CD14-positive monocyte (primary cell): Measurements from ENCODE around the gene VSX1. TPM values are rescaled to one million over a fixed set of nuclear protein-coding genes. Genes with fewer than 3 reads are reported as not detected.
A peak's percentile ranks its signal among the peaks of the same experiment; 100 is the strongest.

Experiments
- DNase-seq, 3 donors: peaks; one replicate each; pipeline ENCODE4 v3.0.0-alpha.2; 2011 to 2022
- H2AFZ ChIP-seq: 2 replicates; pipeline ENCODE4 v1.6.0; 2012; ENCODE audit warnings: mild to moderate bottlenecking, low read depth, low read length, inconsistent platforms; ENCODE audit not compliant: insufficient read depth, poor library complexity, severe bottlenecking
- H3K27ac ChIP-seq, 2 donors: 1 replicate in 1 of 2; 2 replicates in 1 of 2; pipeline ENCODE4 v1.5.1; 2012 to 2013; ENCODE audit warnings: low read length in 2 of 2, control low read depth in 1 of 2, inconsistent platforms in 1 of 2, low read depth in 1 of 2, mild to moderate bottlenecking in 1 of 2
- H3K27me3 ChIP-seq, 2 donors: one replicate each; pipeline versions ENCODE4 v1.6.0 to v1.6.1; 2011 to 2013; ENCODE audit warnings: low read length in 2 of 2; ENCODE audit not compliant: control insufficient read depth in 2 of 2, insufficient read depth in 2 of 2
- H3K36me3 ChIP-seq, 2 donors: replicated peaks in 1 of 2; 1 replicate in 1 of 2; 2 replicates in 1 of 2; pipeline versions ENCODE4 v1.5.1 to v1.6.1; 2012 to 2013; ENCODE audit warnings: low read length in 2 of 2, control low read depth in 1 of 2, inconsistent platforms in 1 of 2, mild to moderate bottlenecking in 1 of 2; ENCODE audit not compliant: insufficient read depth in 2 of 2, control insufficient read depth in 1 of 2
- H3K4me1 ChIP-seq, 2 donors: 1 replicate in 1 of 2; 2 replicates in 1 of 2; pipeline versions ENCODE4 v1.5.1 to v1.6.1; 2012 to 2013; ENCODE audit warnings: low read length in 2 of 2, control low read depth in 1 of 2, inconsistent platforms in 1 of 2, mild to moderate bottlenecking in 1 of 2, moderate library complexity in 1 of 2; ENCODE audit not compliant: insufficient read depth in 2 of 2, control insufficient read depth in 1 of 2
- H3K4me2 ChIP-seq: replicated peaks from 2 replicates; pipeline ENCODE3; 2012; ENCODE audit warnings: low read length, moderate library complexity, mild to moderate bottlenecking; ENCODE audit not compliant: poor library complexity, severe bottlenecking; ENCODE audit errors: extremely low read depth
- H3K4me3 ChIP-seq, 3 experiments: fragments of 200-600 bp in 1 of 3; sonication (generic) in 1 of 3; replicated peaks in 1 of 3; 1 replicate in 2 of 3; 2 replicates in 1 of 3; pipeline ENCODE4 v1.5.1; 2011 to 2013; ENCODE audit warnings: low read length in 3 of 3, mild to moderate bottlenecking in 3 of 3, control low read depth in 2 of 3, low read depth in 2 of 3, inconsistent platforms in 1 of 3, moderate library complexity in 1 of 3
- H3K79me2 ChIP-seq: 2 replicates; pipeline ENCODE4 v1.6.0; 2012; ENCODE audit warnings: mild to moderate bottlenecking, control low read depth, inconsistent platforms, low read length, moderate library complexity; ENCODE audit not compliant: insufficient read depth
- H3K9ac ChIP-seq: 2 replicates; pipeline ENCODE4 v1.6.0; 2017; ENCODE audit warnings: low read length, mild to moderate bottlenecking; ENCODE audit not compliant: insufficient read depth, poor library complexity, severe bottlenecking
- H3K9me3 ChIP-seq, 2 donors: replicated peaks in 1 of 2; 1 replicate in 1 of 2; 2 replicates in 1 of 2; pipeline versions ENCODE4 v1.5.1 to v1.6.1; 2012 to 2013; ENCODE audit warnings: low read length in 2 of 2, control low read depth in 1 of 2; ENCODE audit not compliant: control insufficient read depth in 1 of 2, insufficient read depth in 1 of 2
- H4K20me1 ChIP-seq: 2 replicates; pipeline ENCODE4 v1.6.0; 2012; ENCODE audit warnings: mild to moderate bottlenecking, low read length, control low read depth, moderate library complexity; ENCODE audit not compliant: insufficient read depth
- H3K27ac Mint-ChIP-seq, 7 donors: one replicate each; pipeline ENCODE4 v1.8.0; 2020; ENCODE audit warnings: mild to moderate bottlenecking in 7 of 7, mixed read lengths in 7 of 7, moderate library complexity in 6 of 7, inconsistent platforms in 2 of 7
- H3K27me3 Mint-ChIP-seq, 3 donors: one replicate each; pipeline ENCODE4 v1.8.0; 2021 to 2022; ENCODE audit warnings: low read depth in 3 of 3, mild to moderate bottlenecking in 3 of 3, mixed read lengths in 3 of 3, moderate library complexity in 3 of 3, inconsistent platforms in 1 of 3
- H3K36me3 Mint-ChIP-seq, 2 donors: one replicate each; pipeline ENCODE4 v1.8.0; 2020; ENCODE audit warnings: mixed read lengths in 2 of 2, inconsistent platforms in 1 of 2, mild to moderate bottlenecking in 1 of 2
- H3K4me1 Mint-ChIP-seq: one replicate; pipeline ENCODE4 v1.8.0; 2020; ENCODE audit warnings: mild to moderate bottlenecking, mixed read lengths
- H3K4me3 Mint-ChIP-seq, 2 donors: one replicate each; pipeline ENCODE4 v1.8.0; 2020; ENCODE audit warnings: mild to moderate bottlenecking in 2 of 2, mixed read lengths in 2 of 2, moderate library complexity in 1 of 2
- H3K9me3 Mint-ChIP-seq, 7 donors: one replicate each; pipeline ENCODE4 v1.8.0; 2020 to 2022; ENCODE audit warnings: mixed read lengths in 7 of 7, mild to moderate bottlenecking in 6 of 7, moderate library complexity in 6 of 7, inconsistent platforms in 2 of 7
- WGBS: methylation state at CpG from one replicate; pipeline ENCODE4 v1.1.5; 2013; ENCODE audit warnings: missing lambda C conversion rate; ENCODE audit not compliant: insufficient coverage; 5-methylcytosine and 5-hydroxymethylcytosine counted together
- intact Hi-C, 2 donors: fragments of 100-400 bp; cut with micrococcal nuclease; formaldehyde crosslinking; loops; one replicate each; pipeline versions ENCODE4 v1.15.0 to v1.15.1; 2023
- polyA plus RNA-seq, 3 donors: library from polyadenylated mRNA; depleted of rRNA in 1 of 3; unstranded in 2 of 3; stranded (reverse) in 1 of 3; fragments of 300-500 nt in 2 of 3; fragments of >200 nt in 1 of 3; fragmentation: Illumina TruSeq in 2 of 3; gene quantifications; 1 replicate in 2 of 3; 2 replicates in 1 of 3; pipeline ENCODE4 v1.2.3, GENCODE V29; 2012 to 2021
- TF ChIP-seq, protein P1 (sequence below): fragments of 200-600 bp; IDR thresholded peaks from one replicate; pipeline ENCODE4 v1.8.0; 2022; ENCODE audit warnings: antibody characterized with exemption, mild to moderate bottlenecking

Gene VSX1
- polyA plus RNA-seq, 3 donors = not detected

DNA sequence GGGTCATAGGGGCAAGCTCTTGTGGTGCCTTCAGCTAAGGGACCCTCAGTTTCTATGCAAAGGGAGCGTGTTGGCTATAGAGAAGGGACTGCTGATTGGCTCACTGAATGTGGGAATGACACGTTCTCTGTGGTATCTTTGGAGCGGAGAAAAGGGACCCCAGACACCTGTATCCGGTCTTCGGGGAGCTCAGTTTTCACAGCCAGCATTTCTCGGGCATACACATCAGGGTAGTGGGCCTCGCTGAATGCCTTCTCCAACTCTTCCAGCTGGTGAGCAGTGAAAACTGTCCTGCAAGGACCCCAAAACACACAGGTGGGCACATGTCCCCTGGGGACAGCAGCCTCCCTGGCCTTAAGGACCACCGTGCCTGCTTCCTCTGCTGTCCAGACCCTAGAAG, 3.3 kb downstream of the VSX1 start:
- Mint-ChIP-seq H3K27ac (no peak overlapping the region), H3K9me3 (peaks cover 0 to 11% (median 6%) of the 10 kb centered on the region in 7 donors), H3K27me3 (peaks cover 64 to 79% (median 72%) of the 10 kb centered on the region in 3 donors), H3K4me1 (peaks cover 19% of the 10 kb centered on the region), H3K36me3 (peaks cover 0 to 7% of the 10 kb centered on the region in 2 donors), H3K4me3 (peak overlapping the region in 1 of 2 donors; percentile 76)
- no peaks in the 10 kb centered on the region for H4K20me1 ChIP-seq
- H3K79me2 ChIP-seq = no peaks in the 10 kb centered on the region
- DNase-seq = no peak
- H3K4me3 ChIP-seq = no peak overlapping the region
- H3K9ac ChIP-seq = no peak overlapping the region
- H3K27me3 ChIP-seq = peaks cover 71 to 83% of the 10 kb centered on the region in 2 donors
- H3K36me3 ChIP-seq = no peaks in the 10 kb centered on the region
- intact Hi-C loops = no loop called here
- H3K4me1 ChIP-seq = peaks cover 11 to 15% of the 10 kb centered on the region in 2 donors
- no peak overlapping the region for H2AFZ ChIP-seq
- H3K27ac ChIP-seq = no peak overlapping the region
- H3K9me3 ChIP-seq = peaks cover 0 to 18% of the 10 kb centered on the region in 2 donors
- no peak overlapping the region for H3K4me2 ChIP-seq
- 83% methylated on average over 6 of the region's 8 CpGs for WGBS
- TF ChIP-seq, protein P1, sequence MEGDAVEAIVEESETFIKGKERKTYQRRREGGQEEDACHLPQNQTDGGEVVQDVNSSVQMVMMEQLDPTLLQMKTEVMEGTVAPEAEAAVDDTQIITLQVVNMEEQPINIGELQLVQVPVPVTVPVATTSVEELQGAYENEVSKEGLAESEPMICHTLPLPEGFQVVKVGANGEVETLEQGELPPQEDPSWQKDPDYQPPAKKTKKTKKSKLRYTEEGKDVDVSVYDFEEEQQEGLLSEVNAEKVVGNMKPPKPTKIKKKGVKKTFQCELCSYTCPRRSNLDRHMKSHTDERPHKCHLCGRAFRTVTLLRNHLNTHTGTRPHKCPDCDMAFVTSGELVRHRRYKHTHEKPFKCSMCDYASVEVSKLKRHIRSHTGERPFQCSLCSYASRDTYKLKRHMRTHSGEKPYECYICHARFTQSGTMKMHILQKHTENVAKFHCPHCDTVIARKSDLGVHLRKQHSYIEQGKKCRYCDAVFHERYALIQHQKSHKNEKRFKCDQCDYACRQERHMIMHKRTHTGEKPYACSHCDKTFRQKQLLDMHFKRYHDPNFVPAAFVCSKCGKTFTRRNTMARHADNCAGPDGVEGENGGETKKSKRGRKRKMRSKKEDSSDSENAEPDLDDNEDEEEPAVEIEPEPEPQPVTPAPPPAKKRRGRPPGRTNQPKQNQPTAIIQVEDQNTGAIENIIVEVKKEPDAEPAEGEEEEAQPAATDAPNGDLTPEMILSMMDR = no peak

DNA sequence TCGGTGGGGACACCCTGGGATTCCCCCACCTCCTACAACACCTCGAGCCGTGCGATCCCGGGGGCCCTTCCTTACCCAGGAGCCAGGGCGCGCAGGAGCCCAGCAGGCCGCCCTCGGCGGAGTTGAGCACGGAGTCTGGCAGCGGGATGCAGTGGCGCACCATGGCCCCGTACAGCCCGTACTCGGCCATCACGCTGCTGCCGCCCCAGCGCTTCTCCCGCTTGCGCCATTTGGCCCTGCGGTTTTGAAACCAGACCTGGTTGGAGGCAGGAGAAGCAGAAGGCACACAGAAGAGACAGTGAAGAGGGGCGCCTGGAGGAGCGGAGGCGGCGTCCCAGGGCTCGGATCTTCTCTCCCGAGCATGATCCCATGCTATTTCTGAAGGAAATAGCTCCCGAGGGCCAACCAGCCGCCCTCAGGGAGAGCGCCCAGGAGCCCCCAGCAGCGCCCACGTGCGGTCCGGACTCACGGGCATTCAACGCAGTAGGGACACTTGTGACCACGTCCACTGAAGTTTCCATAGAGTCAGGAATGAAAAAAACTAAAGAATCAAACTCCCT, 4.3 kb downstream of the VSX1 start:
- Histone ChIP-seq H3K4me2 (peak overlapping the region; percentile 62), H4K20me1 (no peaks in the 10 kb centered on the region), H3K36me3 (no peaks in the 10 kb centered on the region), H3K4me3 (peak overlapping the region in 1 of 3 experiments; percentile 61), H2AFZ (peak overlapping the region; percentile 76), H3K9me3 (peaks cover 0 to 18% of the 10 kb centered on the region in 2 donors), H3K27me3 (peaks cover 62 to 75% of the 10 kb centered on the region in 2 donors), H3K9ac (no peak overlapping the region), H3K27ac (no peak overlapping the region), H3K79me2 (no peaks in the 10 kb centered on the region), H3K4me1 (peaks cover 11 to 15% of the 10 kb centered on the region in 2 donors)
- TF ChIP-seq, protein P1 = no peak
- intact Hi-C loops = no loop called here
- Mint-ChIP-seq H3K4me3 (peak overlapping the region; percentile 47 to 78), H3K9me3 (peaks cover 0 to 10% (median 6%) of the 10 kb centered on the region in 7 donors), H3K36me3 (peaks cover 0 to 7% of the 10 kb centered on the region in 2 donors), H3K27me3 (peaks cover 60 to 76% (median 65%) of the 10 kb centered on the region in 3 donors), H3K4me1 (peaks cover 15% of the 10 kb centered on the region), H3K27ac (no peak overlapping the region)
- WGBS = 6% methylated on average over 35 of the region's 38 CpGs
- DNase-seq = peak; percentile 26 to 52 (median 29)
